ENCODE data around the gene FAM162A. TPM values are rescaled to one million over a fixed set of nuclear protein-coding genes. Genes with fewer than 3 reads are reported as not detected.

Gene FAM162A
- total RNA-seq, 1 experiment from 2014 or later: 83.9 TPM

DNA sequence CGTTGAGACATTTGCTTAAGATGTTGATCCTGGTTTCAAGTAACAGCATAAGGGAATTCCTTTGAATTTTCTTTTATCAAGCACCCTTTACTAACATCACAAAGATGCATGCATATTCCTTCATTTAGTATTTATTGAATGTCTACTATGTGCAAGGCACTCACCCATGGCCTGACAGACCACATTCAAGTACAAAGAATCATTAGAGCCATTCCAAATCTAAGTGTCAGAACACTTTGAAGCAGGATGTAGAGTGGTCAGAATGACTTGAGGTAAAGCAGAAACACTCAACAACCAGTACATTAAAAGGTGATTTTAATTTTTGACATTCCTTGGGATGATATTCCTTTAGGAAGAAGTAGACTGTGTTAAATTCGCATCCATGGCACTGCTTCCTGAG lies 37.9 kb downstream of the FAM162A start:
- ATAC-seq (no peak), DNase-seq (ENCODE audit: low spot score) (no peak)
- no peaks in the 10 kb centered on the region for H3K9me3 Mint-ChIP-seq
- H3K36me3 Mint-ChIP-seq: peaks cover 19% of the 10 kb centered on the region
- ChIA-PET POLR2A (no interaction called here), CTCF (no interaction called here)
- peaks cover 10% of the 10 kb centered on the region for H3K4me1 Mint-ChIP-seq
- TF ChIP-seq IRF2 (CRISPR knock-in tag; IDR thresholded peaks at IDR 0.05; ENCODE audit: borderline replicate concordance, low read depth) (no peak), ESRRA (CRISPR knock-in tag; IDR thresholded peaks at IDR 0.05; ENCODE audit: borderline replicate concordance) (no peak), ZNF219 (CRISPR knock-in tag; IDR thresholded peaks at IDR 0.05; ENCODE audit: borderline replicate concordance) (no peak), ATF2 (CRISPR knock-in tag; IDR thresholded peaks at IDR 0.05; ENCODE audit: borderline replicate concordance, low read depth) (no peak), PRRX2 (CRISPR knock-in tag; IDR thresholded peaks at IDR 0.05) (no peak), SMAD3 (CRISPR knock-in tag; IDR thresholded peaks at IDR 0.05; ENCODE audit: borderline replicate concordance) (no peak), HMGA2 (CRISPR knock-in tag; IDR thresholded peaks at IDR 0.05) (no peak), NFATC4 (CRISPR knock-in tag; IDR thresholded peaks at IDR 0.05) (no peak), MYBL2 (CRISPR knock-in tag; IDR thresholded peaks at IDR 0.05) (no peak), ZNF263 (CRISPR knock-in tag; IDR thresholded peaks at IDR 0.05; ENCODE audit: low read depth) (no peak)
- TF ChIP-seq, protein P1, sequence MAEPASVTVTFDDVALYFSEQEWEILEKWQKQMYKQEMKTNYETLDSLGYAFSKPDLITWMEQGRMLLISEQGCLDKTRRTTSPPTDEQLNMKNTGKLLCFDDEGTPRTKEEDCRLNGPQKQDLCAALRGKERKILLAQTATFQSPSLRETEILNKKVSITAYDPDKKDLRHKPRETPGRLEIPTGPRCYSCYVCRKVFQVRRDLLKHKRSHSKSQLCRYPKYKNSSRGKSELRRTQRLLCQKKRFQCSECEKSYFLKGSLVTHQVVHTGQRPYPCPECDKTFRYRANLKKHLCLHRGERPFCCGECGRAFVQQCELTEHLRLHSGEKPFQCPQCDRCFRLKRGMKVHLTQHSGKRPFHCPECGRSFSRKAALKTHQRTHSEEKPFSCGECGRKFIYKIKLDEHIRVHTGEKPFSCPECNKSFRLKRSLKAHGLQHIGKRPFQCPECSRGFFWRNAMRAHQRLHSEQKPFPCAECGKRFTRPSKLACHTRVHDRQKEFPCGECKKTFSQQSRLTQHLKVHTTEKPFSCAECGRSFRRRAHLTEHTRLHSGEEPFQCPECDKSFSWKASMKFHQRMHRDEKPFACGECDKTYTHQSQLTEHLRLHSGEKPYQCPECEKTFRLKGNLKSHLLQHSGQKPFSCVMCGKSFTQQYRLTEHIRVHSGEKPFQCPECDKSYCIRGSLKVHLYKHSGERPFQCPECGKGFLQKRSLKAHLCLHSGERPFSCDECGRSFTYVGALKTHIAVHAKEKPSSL (CRISPR knock-in tag; conservative IDR thresholded peaks at IDR 0.05): no peak
- H3K27me3 Mint-ChIP-seq (ENCODE audit: low read depth): no peaks in the 10 kb centered on the region
- no peak overlapping the region for H3K4me3 Mint-ChIP-seq
- peak overlapping the region; percentile 57 for H3K27ac Mint-ChIP-seq

DNA sequence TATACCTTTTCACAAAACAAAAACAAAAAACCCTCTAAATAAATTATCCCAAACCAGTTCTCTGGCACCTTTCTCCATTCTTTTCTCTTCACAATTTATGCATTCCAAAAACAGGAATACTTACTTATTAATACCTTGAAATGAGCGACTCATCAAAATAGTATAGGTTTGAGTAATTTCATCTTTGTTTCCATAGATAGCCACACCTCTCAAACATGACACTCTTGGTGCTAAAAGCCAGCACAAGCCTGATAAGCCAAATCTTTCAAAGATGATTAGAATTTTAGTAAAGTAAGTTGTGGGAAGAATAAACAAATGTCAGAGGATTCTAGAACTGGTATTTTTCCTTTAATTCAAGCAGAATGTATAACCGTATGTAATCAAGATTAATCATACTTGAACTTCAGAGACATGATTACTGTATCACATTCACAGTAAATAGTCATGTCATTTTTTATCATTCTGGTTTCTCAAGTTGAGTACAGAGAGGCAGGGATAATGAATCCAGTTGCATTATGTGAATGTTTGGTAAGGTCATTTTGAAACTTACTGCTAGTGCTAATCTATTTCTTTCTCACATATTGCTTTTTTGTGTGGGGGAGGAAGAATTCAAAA lies 44.0 kb downstream of the FAM162A start:
- CTCF ChIA-PET: no interaction called here
- DNase-seq (ENCODE audit: low spot score): no peak
- H3K27ac Mint-ChIP-seq: no peak overlapping the region
- TF ChIP-seq NFATC4 (CRISPR knock-in tag; IDR thresholded peaks at IDR 0.05) (no peak), PRRX2 (CRISPR knock-in tag; IDR thresholded peaks at IDR 0.05) (no peak), ESRRA (CRISPR knock-in tag; IDR thresholded peaks at IDR 0.05; ENCODE audit: borderline replicate concordance) (no peak), ZNF232 (CRISPR knock-in tag; IDR thresholded peaks at IDR 0.05) (no peak), ZNF281 (CRISPR knock-in tag; IDR thresholded peaks at IDR 0.05) (no peak), ZNF263 (CRISPR knock-in tag; IDR thresholded peaks at IDR 0.05; ENCODE audit: low read depth) (no peak), MYBL2 (CRISPR knock-in tag; IDR thresholded peaks at IDR 0.05) (no peak), SMAD3 (CRISPR knock-in tag; IDR thresholded peaks at IDR 0.05; ENCODE audit: borderline replicate concordance) (no peak), ZNF317 (CRISPR knock-in tag; IDR thresholded peaks at IDR 0.05; ENCODE audit: borderline replicate concordance, low read depth) (no peak), NFE2L1 (CRISPR knock-in tag; IDR thresholded peaks at IDR 0.05) (no peak), IRF2 (CRISPR knock-in tag; IDR thresholded peaks at IDR 0.05; ENCODE audit: borderline replicate concordance, low read depth) (no peak), CBFB (CRISPR knock-in tag; IDR thresholded peaks at IDR 0.05; ENCODE audit: low read depth) (no peak)
- TF ChIP-seq, protein P2, sequence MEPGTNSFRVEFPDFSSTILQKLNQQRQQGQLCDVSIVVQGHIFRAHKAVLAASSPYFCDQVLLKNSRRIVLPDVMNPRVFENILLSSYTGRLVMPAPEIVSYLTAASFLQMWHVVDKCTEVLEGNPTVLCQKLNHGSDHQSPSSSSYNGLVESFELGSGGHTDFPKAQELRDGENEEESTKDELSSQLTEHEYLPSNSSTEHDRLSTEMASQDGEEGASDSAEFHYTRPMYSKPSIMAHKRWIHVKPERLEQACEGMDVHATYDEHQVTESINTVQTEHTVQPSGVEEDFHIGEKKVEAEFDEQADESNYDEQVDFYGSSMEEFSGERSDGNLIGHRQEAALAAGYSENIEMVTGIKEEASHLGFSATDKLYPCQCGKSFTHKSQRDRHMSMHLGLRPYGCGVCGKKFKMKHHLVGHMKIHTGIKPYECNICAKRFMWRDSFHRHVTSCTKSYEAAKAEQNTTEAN (CRISPR knock-in tag; IDR thresholded peaks at IDR 0.05): no peak
- TF ChIP-seq, protein P3, sequence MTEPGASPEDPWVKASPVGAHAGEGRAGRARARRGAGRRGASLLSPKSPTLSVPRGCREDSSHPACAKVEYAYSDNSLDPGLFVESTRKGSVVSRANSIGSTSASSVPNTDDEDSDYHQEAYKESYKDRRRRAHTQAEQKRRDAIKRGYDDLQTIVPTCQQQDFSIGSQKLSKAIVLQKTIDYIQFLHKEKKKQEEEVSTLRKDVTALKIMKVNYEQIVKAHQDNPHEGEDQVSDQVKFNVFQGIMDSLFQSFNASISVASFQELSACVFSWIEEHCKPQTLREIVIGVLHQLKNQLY (CRISPR knock-in tag; IDR thresholded peaks at IDR 0.05): no peak
- TF ChIP-seq, protein P1 (CRISPR knock-in tag; conservative IDR thresholded peaks at IDR 0.05): no peak
- TF ChIP-seq, protein P4, sequence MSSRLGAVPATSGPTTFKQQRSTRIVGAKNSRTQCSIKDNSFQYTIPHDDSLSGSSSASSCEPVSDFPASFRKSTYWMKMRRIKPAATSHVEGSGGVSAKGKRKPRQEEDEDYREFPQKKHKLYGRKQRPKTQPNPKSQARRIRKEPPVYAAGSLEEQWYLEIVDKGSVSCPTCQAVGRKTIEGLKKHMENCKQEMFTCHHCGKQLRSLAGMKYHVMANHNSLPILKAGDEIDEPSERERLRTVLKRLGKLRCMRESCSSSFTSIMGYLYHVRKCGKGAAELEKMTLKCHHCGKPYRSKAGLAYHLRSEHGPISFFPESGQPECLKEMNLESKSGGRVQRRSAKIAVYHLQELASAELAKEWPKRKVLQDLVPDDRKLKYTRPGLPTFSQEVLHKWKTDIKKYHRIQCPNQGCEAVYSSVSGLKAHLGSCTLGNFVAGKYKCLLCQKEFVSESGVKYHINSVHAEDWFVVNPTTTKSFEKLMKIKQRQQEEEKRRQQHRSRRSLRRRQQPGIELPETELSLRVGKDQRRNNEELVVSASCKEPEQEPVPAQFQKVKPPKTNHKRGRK (CRISPR knock-in tag; IDR thresholded peaks at IDR 0.05; ENCODE audit: borderline replicate concordance): no peak

More for the DNA sequence above, 44.0 kb downstream of the FAM162A start:
- Mint-ChIP-seq H3K36me3 (peaks cover 31% of the 10 kb centered on the region), H3K27me3 (ENCODE audit: low read depth) (no peaks in the 10 kb centered on the region), H3K4me1 (no peaks in the 10 kb centered on the region), H3K9me3 (no peaks in the 10 kb centered on the region), H3K4me3 (no peak overlapping the region)
- no peak for ATAC-seq
- POLR2A ChIA-PET: no interaction called here

Measured in WTC11 (cell line).